PC-9 (cell line): Measurements from ENCODE around the gene PFKFB3.

Source experiments
- EZH2 ChIP-seq: fragments of 200-600 bp; sonication (generic); IDR thresholded peaks from 2 replicates; pipeline ENCODE4 v1.8.0; 2017; ENCODE audit warnings: antibody characterized with exemption, low read depth
- TF ChIP-seq, protein P1 (sequence below): fragments of 200-600 bp; sonication (generic); conservative IDR thresholded peaks from 2 replicates; pipeline ENCODE4 v1.6.1; 2017; ENCODE audit warnings: mixed run types, antibody characterized with exemption, mild to moderate bottlenecking, moderate library complexity

- TF ChIP-seq, protein P1, sequence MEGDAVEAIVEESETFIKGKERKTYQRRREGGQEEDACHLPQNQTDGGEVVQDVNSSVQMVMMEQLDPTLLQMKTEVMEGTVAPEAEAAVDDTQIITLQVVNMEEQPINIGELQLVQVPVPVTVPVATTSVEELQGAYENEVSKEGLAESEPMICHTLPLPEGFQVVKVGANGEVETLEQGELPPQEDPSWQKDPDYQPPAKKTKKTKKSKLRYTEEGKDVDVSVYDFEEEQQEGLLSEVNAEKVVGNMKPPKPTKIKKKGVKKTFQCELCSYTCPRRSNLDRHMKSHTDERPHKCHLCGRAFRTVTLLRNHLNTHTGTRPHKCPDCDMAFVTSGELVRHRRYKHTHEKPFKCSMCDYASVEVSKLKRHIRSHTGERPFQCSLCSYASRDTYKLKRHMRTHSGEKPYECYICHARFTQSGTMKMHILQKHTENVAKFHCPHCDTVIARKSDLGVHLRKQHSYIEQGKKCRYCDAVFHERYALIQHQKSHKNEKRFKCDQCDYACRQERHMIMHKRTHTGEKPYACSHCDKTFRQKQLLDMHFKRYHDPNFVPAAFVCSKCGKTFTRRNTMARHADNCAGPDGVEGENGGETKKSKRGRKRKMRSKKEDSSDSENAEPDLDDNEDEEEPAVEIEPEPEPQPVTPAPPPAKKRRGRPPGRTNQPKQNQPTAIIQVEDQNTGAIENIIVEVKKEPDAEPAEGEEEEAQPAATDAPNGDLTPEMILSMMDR: no peak
- TF ChIP-seq EZH2: no peak
Measured at GRCh38 chr10:6228010-6228511, 25.3 kb downstream of the PFKFB3 start.
